GM19324 (cell line): ENCODE measurements around the gene NDUFV3.
"Not testable (repeated sequence)": the region's sequence is repeated elsewhere in the genome, so short reads cannot be mapped to it uniquely, and the experiment has no call there.

Source experiments
- ATAC-seq: cut with Tn5 transposase; IDR thresholded peaks from one replicate; pipeline ENCODE4 v1.9.1; 2021; ENCODE audit warnings: mild to moderate bottlenecking, moderate library complexity; ENCODE audit not compliant: unreplicated experiment, low FRiP score

NDUFV3 gene

GRCh38 chr21:42878993-42879787 is 13.9 kb upstream of the NDUFV3 start, which contains the start of gene WDR4:
Gene WDR4, minus strand, starts transcription at chr21:42879539. Its CDS starts 44 bp downstream, at chr21:42879495.
- peak; percentile 96 for ATAC-seq

DNA sequence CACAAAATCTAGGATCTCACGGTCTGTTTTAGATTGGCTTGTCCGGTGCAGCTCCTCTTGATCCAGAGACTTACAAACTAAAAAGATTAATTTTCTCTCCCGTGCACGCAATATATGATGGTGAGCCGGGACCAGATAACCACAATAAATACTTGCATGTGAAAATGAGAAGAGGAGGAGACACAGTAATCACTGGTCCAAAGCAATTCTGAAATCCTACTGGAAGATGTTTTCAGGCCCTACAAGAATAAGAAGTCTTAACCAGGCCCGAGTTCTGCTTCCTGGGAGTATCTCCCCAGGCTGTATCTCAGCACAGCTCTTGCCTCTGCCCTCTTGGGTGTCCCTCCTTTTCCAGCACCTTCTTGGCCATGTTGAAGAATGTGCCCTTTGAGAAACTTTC is 12.8 kb upstream of the NDUFV3 start:
- ATAC-seq, result no peak

- ATAC-seq, result no peak
Observed at GRCh38 chr21:42883921-42884320, 9.2 kb upstream of the NDUFV3 start.

GRCh38 chr21:42887326-42887725 is 5.8 kb upstream of the NDUFV3 start:
- ATAC-seq, result no peak

GRCh38 chr21:42892582-42892930 is 553 bp upstream of the NDUFV3 start:
- no peak for ATAC-seq

- ATAC-seq, result no peak
Observed at GRCh38 chr21:42900446-42900845, 7.3 kb downstream of the NDUFV3 start.

DNA sequence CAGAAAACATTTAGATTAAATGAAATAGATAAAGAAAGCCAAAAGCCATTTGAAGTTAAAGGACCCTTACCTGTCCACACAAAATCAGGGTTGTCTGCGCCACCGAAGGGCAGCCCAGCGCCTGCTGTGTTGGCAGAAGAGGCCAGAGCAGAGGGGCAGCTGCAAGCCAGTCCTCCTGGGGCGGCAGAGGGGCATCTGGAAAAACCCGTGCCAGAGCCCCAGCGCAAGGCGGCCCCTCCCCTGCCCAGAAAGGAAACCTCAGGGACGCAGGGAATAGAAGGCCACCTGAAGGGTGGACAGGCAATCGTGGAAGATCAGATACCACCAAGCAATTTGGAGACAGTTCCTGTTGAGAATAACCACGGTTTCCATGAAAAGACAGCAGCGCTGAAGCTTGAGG is 10.7 kb downstream of the NDUFV3 start:
- no peak for ATAC-seq

GRCh38 chr21:42905195-42905594 is 12.1 kb downstream of the NDUFV3 start:
- ATAC-seq, result no peak

DNA sequence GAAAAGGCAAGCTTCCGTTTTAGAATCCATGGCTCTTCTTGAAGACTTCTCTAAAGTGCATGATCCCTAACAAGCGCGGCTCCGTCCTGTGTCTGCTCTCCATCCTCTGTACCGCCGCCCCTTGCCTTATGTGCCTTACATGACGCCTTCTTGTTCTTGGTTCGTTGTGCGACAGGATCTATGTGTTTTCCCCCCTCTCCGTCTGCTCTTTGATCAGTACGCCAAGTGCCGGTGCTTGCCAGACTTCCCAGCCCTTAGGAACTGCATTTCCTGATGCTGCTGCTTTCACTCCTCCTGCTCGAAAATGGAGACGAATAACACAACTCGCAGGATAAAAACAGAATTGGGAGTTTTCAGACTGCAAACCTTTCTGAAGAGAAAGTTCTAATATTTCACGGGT is 13.1 kb downstream of the NDUFV3 start:
- no peak for ATAC-seq

- not testable (repeated sequence) for ATAC-seq
Observed at GRCh38 chr21:42908484-42908883, 15.4 kb downstream of the NDUFV3 start.

- not testable (repeated sequence) for ATAC-seq
Observed at GRCh38 chr21:42911920-42912319, 18.8 kb downstream of the NDUFV3 start.

GRCh38 chr21:42913476-42913875 is 20.4 kb downstream of the NDUFV3 start:
- no peak for ATAC-seq

- no peak for ATAC-seq
Observed at GRCh38 chr21:42918291-42918690, 25.2 kb downstream of the NDUFV3 start.

GRCh38 chr21:42921927-42922326 is 28.8 kb downstream of the NDUFV3 start:
- no peak for ATAC-seq

- no peak for ATAC-seq
Observed at GRCh38 chr21:42922918-42923317, 29.8 kb downstream of the NDUFV3 start.

DNA sequence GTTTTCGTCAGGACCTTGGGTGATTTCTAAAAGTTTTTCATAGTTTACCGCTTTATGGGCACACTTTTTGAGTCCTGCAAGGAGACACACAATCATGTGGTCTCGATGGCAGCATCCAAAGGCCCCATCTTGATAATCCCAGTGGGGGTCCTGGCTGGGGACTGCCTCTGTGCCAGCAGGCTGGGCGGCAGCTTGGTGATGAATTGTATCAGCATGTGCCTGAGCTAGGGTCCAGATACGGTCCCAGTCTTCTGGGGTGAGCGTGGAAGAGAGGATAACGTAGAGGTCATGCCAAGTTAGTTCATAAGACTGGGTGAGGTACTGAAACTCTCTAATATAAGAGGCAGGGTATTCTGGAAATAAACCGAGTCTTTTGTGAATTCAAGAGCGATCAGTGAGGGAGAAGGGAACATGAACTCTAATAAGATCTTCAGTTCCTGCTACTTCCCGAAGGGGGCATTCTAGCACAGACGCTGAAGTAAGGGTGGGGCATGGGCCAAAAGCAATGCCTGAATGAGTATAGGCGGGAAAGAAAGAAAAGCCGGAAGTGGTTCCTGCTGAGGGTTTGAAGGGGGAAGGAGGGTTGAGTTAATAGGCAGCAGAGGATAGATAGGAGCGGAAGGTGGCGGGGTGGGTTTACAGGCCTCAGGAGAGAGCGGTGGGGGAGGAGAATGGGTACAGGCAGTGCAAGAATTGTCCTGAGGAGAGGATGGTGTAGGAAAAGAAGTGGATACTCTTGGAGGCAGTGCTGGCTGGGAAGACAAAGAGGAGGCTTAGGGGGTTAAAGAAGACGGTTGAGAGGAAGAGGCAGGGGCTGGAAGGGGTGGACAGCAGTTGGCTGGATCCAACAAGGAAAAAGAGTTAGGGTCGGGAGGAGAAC is 30.7 kb downstream of the NDUFV3 start:
- ATAC-seq, result no peak

GRCh38 chr21:42924433-42924751 is 31.3 kb downstream of the NDUFV3 start:
- no peak for ATAC-seq

- no peak for ATAC-seq
Observed at GRCh38 chr21:42925114-42925926, 32.2 kb downstream of the NDUFV3 start, which contains the start of gene ERVH48-1. Gene ERVH48-1, minus strand, starts transcription at chr21:42925630. Its CDS starts 6,624 bp downstream, at chr21:42919006.

DNA sequence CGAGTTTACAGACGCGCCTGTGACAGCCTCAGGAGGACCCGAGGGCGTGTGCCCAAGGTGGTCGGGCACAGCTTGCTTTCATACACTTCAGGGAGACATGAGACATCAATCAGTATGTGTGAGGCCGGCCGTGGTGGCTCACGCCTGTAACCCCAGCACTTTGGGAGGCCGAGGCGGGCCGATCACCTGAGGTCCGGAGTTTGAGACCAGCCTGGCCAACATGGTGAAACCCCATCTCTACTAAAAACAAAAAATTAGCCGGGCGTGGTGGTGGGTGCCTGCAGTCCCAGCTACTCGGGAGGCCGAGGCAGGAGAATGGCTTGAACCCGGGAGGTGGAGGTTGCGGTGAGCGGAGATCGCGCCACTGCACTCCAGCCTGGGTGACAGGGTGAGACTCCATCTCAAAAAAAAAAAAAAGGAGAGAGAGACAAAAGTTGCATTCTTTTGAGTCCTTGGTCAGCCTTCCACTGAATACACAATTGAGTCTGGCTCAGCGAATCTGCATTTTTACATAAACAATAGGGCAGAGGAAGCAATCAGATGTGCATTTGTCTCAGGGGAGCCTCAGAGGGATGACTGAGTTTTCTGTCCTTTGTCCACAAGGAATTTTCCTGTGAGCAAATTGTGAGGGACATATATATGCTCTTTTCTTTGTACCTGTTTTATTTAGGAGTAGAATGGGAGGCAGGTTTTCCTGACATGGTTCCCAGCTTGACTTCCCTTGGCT is 34.5 kb downstream of the NDUFV3 start:
- not testable (repeated sequence) for ATAC-seq

DNA sequence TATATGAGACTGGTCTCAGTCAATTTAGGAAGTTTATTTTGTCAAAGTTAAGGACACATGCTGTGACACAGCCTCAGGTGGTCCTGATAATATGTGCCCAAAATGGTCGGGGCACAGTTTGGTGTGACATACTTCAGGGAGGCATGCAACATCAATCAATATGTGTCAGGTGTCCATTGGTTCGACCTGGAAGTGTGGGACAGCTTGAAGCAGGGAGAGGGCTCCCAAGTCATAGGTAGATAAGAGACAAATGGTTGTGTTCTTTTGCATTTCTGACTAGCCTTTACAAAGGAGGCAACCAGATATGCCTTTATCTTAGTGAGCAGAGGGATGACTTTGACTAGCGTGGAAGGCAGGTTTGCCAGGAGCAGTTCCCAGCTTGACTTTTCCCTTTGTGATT is 36.9 kb downstream of the NDUFV3 start:
- ATAC-seq, result no peak
